Activated CD8-positive, alpha-beta T cell treated with anti-CD3 and anti-CD28 coated beads for 36 hours (primary cell): ENCODE measurements around the gene UGT1A3. TPM values are rescaled to one million over a fixed set of nuclear protein-coding genes. Genes with fewer than 3 reads are reported as not detected.

Experiments
- ATAC-seq: fragments of 200-7000 bp; cut with Tn5 transposase; one replicate; pipeline ENCODE4 v1.10.0; 2021; ENCODE audit warnings: mild to moderate bottlenecking, moderate library complexity
- CTCF ChIA-PET: fragments of 350-600 bp; sonication (Branson Sonifier 250); formaldehyde crosslinking; loops from one replicate; lab custom pipeline; 2021; ENCODE audit warnings: antibody characterized with exemption; lab: Charles Lee
- POLR2A ChIA-PET: fragments of 350-600 bp; sonication (Branson Sonifier 250); formaldehyde crosslinking; loops from one replicate; lab custom pipeline; 2021; ENCODE audit warnings: antibody characterized with exemption; lab: Charles Lee
- DNase-seq: peaks from one replicate; pipeline ENCODE4 v3.0.0-alpha.2; 2020
- H3K27ac Mint-ChIP-seq: one replicate; pipeline ENCODE4 v1.8.0; 2021; ENCODE audit warnings: mild to moderate bottlenecking, mixed read lengths
- H3K27me3 Mint-ChIP-seq: one replicate; pipeline ENCODE4 v1.8.0; 2021; ENCODE audit warnings: mixed read lengths
- H3K36me3 Mint-ChIP-seq: one replicate; pipeline ENCODE4 v1.8.0; 2021; ENCODE audit warnings: low read depth, mixed read lengths
- H3K4me1 Mint-ChIP-seq: one replicate; pipeline ENCODE4 v1.8.0; 2021; ENCODE audit warnings: low read depth, mixed read lengths
- H3K4me3 Mint-ChIP-seq: one replicate; pipeline ENCODE4 v1.8.0; 2021; ENCODE audit warnings: mild to moderate bottlenecking, moderate library complexity, mixed read lengths
- H3K9me3 Mint-ChIP-seq: one replicate; pipeline ENCODE4 v1.8.0; 2021; ENCODE audit warnings: mixed read lengths
- intact Hi-C: fragments of 100-400 bp; cut with micrococcal nuclease; formaldehyde crosslinking; loops from one replicate; pipeline ENCODE4 v1.10.0; 2022
- total RNA-seq, 2 experiments: library from RNA; stranded (reverse); gene quantifications; one replicate each; pipeline ENCODE4 v1.2.3, GENCODE V29; 2021
- TF ChIP-seq, protein P1 (sequence below): fragments of 200-600 bp; IDR thresholded peaks from one replicate; pipeline ENCODE4 v1.8.0; 2022; ENCODE audit warnings: antibody characterized with exemption, mild to moderate bottlenecking

UGT1A3 gene
- total RNA-seq, 2 experiments from 2014 or later: not detected

DNA sequence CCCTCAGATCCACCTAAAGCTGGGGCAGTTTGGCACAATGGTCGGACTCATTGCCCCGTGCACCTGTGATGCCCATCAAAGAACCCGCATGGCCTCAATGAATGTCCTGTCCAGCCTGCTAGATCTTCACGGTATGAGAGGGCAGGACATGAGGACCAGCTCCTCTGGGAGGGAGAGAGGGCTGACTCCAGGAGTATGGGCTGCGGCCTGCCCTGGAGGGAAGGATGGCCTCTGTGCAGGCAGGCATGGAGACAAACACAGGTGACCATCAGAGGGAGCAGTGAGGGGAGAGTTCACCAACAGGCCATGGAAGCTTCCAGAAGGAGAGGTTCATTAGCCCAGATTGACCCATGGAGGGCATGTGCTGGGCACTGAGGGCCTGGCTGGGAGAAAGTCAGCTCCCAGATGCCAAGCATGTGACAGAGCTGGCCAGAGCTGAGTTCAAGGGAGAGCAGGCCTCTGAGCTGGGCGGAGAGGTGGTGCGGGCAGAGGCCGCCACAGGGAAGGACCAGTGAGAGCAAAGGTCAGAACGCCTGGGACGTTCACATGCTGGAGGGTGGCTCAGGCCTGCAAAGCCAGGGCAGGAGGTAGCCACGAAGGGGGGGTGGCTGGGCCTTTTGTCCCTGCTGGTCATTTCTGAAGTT, 89.3 kb downstream of the UGT1A3 start:
- Mint-ChIP-seq H3K4me1 (no peaks in the 10 kb centered on the region), H3K36me3 (no peaks in the 10 kb centered on the region), H3K27ac (no peak overlapping the region), H3K4me3 (no peak overlapping the region), H3K27me3 (peaks cover 1% of the 10 kb centered on the region), H3K9me3 (no peaks in the 10 kb centered on the region)
- ATAC-seq: no peak
- TF ChIP-seq, protein P1, sequence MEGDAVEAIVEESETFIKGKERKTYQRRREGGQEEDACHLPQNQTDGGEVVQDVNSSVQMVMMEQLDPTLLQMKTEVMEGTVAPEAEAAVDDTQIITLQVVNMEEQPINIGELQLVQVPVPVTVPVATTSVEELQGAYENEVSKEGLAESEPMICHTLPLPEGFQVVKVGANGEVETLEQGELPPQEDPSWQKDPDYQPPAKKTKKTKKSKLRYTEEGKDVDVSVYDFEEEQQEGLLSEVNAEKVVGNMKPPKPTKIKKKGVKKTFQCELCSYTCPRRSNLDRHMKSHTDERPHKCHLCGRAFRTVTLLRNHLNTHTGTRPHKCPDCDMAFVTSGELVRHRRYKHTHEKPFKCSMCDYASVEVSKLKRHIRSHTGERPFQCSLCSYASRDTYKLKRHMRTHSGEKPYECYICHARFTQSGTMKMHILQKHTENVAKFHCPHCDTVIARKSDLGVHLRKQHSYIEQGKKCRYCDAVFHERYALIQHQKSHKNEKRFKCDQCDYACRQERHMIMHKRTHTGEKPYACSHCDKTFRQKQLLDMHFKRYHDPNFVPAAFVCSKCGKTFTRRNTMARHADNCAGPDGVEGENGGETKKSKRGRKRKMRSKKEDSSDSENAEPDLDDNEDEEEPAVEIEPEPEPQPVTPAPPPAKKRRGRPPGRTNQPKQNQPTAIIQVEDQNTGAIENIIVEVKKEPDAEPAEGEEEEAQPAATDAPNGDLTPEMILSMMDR: no peak
- ChIA-PET POLR2A (no interaction called here), CTCF (no interaction called here)
- intact Hi-C loops: no loop called here
- DNase-seq: no peak

DNA sequence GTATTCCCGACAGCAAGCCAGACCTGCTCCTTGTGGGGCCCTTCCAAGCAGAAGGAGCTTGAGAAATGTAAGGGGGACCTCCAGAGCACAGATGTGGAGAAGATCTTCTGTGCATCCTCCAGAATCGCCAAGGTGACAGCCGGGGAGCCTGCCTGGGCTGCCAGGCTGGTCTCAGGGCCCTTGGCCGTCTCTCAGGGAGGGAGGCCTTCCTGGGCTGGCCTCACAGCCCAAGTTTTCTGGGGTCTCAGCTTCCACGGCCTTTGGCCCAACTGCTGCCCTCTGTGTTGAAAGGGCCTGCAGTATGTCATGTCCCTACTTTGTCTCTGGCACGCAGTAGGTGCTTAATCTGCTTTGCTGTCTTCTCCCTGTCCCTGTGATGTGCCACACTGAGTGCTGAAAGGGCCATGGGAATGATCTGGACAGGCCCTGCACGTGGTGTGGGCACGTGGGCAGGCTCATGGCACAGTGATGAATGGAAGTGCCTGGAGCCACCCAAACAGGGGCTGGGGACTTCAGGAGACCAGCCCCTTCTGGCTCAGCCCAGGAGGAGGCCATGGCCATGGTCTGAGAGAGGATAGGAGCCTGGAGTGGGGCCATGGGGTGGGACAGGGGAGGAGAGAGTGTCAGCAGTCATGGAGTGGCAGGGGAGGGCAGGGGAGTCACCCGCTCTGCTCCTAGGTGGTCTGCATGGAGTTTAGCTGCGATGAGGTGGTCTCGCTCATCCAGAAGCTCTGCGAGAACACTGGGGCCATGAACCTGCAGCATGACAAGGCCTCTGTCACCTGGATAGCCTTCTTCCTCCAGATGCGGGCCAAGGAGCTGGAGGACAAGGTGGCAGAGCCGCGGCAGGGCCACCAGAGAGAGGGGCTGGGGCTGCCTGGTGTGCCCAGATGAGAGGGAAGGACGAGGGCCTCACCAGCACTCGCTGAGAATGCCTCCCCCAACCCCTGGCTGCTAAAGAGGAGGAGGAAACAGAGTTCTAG, 90.1 kb downstream of the UGT1A3 start:
- DNase-seq: no peak
- POLR2A ChIA-PET: no interaction called here
- CTCF ChIA-PET: interaction anchor here (1.0 kb wide), 1 partner anchor 11 kb away, joined by 3 read pairs; no protein-coding TSS in a partner anchor

DNA sequence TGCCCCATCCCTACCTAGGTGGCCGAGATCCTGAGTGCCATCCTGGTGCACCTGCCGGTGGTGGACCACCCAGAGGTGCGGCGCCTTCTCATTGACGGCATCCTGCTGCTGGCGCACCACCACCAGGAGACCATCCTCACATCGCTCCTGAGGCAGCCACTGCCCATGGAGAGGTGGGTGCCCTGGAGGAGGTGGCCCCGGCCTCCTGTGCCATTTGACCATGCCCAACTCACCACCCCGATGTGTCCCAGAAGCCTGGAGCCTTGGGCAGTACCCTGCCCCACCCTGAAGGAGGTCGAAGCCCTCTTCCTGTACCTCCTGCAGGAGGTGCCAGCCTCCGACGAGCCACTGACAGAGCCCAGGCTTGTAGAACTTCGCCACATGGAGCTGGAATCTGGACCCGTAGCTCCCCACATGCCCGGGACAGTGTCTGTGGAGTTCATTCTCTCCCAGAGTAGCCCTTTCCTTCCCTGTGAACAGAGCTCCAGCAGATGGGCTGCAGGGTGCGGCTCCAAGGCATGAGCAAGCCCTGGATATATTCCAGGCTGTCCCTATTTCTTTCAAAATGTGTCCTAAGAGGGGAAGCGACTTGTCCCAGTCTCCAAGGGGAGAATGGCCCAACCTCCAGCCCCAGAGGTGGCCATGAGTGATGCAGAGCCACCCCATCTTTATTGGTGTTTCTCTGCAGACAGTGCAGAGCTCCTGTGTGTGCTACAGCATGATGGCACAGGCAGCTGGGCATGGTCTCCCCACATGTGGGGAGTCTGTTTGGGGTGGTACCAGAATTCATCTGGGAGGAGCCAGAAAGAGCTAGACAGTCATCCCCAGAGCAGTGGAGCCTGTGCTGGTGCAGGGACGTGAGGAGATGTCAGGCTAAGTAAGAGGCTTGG, 91.3 kb downstream of the UGT1A3 start:
- Mint-ChIP-seq H3K9me3 (no peaks in the 10 kb centered on the region), H3K27ac (no peak overlapping the region)
- no peak for ATAC-seq

More for the DNA sequence above, 90.1 kb downstream of the UGT1A3 start:
- Mint-ChIP-seq H3K27me3 (peaks cover 1% of the 10 kb centered on the region), H3K4me1 (no peaks in the 10 kb centered on the region), H3K27ac (no peak overlapping the region), H3K9me3 (no peaks in the 10 kb centered on the region), H3K36me3 (no peaks in the 10 kb centered on the region), H3K4me3 (no peak overlapping the region)
- no peak for ATAC-seq
- TF ChIP-seq, protein P1: no peak
- intact Hi-C loops: no loop called here

DNA sequence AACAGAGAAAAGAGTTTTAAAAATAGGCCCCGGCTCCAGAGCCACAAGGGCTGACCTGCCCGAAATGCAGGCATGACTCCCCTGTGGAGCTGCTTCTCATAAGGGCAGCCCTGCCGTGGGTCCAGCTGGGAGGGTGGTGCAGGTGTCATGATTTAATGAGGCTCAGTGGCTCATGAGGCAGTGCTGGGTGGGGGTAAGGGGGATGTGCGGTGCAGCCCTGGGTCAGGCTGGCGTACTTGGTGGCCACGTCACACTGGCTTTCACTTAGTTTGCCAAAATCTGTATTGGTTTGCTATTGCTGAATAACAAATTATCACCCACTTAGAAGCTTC, 91.9 kb downstream of the UGT1A3 start:
- ChIA-PET POLR2A (no interaction called here), CTCF (no interaction called here)
- ATAC-seq: no peak
- no peak overlapping the region for H3K4me3 Mint-ChIP-seq
- intact Hi-C loops: no loop called here
- no peaks in the 10 kb centered on the region for H3K36me3 Mint-ChIP-seq
- no peaks in the 10 kb centered on the region for H3K4me1 Mint-ChIP-seq
- DNase-seq: no peak
- no peaks in the 10 kb centered on the region for H3K9me3 Mint-ChIP-seq
- no peaks in the 10 kb centered on the region for H3K27me3 Mint-ChIP-seq
- TF ChIP-seq, protein P1: no peak
- no peak overlapping the region for H3K27ac Mint-ChIP-seq

More for the DNA sequence above, 91.3 kb downstream of the UGT1A3 start:
- no peaks in the 10 kb centered on the region for H3K4me1 Mint-ChIP-seq
- intact Hi-C loops: no loop called here
- DNase-seq: no peak
- POLR2A ChIA-PET: no interaction called here
- no peaks in the 10 kb centered on the region for H3K36me3 Mint-ChIP-seq
- CTCF ChIA-PET: interaction anchor here (1.0 kb wide), 1 partner anchor 12 kb away, joined by 3 read pairs; no protein-coding TSS in a partner anchor
- no peak overlapping the region for H3K4me3 Mint-ChIP-seq
- peaks cover 1% of the 10 kb centered on the region for H3K27me3 Mint-ChIP-seq
- TF ChIP-seq, protein P1: no peak
